ENCODE data around the gene GABRG3. TPM values are rescaled to one million over a fixed set of nuclear protein-coding genes. Genes with fewer than 3 reads are reported as not detected.

Gene GABRG3
- total RNA-seq, 1 donor from 2014 or later: not detected

DNA sequence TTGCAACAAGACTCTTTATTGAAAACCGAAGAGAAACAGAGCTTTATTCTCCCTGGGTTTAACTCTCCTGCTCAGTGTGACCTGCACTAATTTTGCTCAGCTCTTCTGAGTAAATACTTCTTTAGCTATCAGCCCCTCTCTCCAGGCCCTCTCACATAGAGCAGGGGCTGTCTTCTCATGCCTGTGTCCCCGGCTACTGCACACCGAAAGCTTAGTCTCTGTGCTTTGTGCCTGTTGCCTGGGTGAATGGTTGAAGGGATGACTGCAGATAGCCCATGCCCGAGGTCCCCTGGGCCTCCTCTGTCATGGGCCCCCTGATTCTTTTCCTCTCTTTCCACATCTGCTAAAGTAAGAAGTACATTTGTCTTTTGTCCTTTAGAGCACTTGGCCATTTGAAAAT, 195.9 kb downstream of the GABRG3 start:
- FAIRE-seq: no peak
- H3K36me3 ChIP-seq (ENCODE audit: control insufficient read depth, insufficient read depth, low read length): no peaks in the 10 kb centered on the region
- no peak for DNase-seq (ENCODE audit: low read depth)
- H3K27me3 ChIP-seq (ENCODE audit: control insufficient read depth, insufficient read depth, low read length): no peaks in the 10 kb centered on the region
- TF ChIP-seq, protein P1, sequence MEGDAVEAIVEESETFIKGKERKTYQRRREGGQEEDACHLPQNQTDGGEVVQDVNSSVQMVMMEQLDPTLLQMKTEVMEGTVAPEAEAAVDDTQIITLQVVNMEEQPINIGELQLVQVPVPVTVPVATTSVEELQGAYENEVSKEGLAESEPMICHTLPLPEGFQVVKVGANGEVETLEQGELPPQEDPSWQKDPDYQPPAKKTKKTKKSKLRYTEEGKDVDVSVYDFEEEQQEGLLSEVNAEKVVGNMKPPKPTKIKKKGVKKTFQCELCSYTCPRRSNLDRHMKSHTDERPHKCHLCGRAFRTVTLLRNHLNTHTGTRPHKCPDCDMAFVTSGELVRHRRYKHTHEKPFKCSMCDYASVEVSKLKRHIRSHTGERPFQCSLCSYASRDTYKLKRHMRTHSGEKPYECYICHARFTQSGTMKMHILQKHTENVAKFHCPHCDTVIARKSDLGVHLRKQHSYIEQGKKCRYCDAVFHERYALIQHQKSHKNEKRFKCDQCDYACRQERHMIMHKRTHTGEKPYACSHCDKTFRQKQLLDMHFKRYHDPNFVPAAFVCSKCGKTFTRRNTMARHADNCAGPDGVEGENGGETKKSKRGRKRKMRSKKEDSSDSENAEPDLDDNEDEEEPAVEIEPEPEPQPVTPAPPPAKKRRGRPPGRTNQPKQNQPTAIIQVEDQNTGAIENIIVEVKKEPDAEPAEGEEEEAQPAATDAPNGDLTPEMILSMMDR (IDR thresholded peaks at IDR 0.05; ENCODE audit: insufficient read depth, low read length, severe bottlenecking): no peak
- H3K4me3 ChIP-seq (ENCODE audit: low read depth, low read length): no peak overlapping the region

DNA sequence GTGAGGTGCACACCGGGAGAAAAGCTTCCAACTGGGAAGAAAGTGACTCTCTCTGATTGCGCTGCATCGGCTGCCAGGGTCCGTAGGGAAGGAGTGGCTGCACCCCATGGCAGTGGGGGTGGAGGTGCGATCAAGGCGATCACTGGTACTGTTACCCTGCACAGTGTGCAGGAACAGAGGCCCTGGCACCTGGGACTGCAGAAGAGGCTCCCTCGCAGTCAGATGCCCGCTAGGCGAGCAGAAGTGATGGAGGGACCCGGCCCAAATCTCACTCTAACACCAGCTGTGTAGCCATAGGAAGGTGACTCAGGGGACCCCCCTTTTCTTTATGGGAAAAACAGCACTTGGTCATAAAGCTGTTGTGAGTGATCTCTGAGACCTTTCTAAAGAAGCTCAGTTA, 196.8 kb downstream of the GABRG3 start:
- TF ChIP-seq, protein P1 (IDR thresholded peaks at IDR 0.05; ENCODE audit: insufficient read depth, low read length, severe bottlenecking): no peak
- Histone ChIP-seq H3K27me3 (ENCODE audit: control insufficient read depth, insufficient read depth, low read length) (no peaks in the 10 kb centered on the region), H3K36me3 (ENCODE audit: control insufficient read depth, insufficient read depth, low read length) (no peaks in the 10 kb centered on the region), H3K4me3 (ENCODE audit: low read depth, low read length) (no peak overlapping the region)
- FAIRE-seq (no peak), DNase-seq (ENCODE audit: low read depth) (no peak)

DNA sequence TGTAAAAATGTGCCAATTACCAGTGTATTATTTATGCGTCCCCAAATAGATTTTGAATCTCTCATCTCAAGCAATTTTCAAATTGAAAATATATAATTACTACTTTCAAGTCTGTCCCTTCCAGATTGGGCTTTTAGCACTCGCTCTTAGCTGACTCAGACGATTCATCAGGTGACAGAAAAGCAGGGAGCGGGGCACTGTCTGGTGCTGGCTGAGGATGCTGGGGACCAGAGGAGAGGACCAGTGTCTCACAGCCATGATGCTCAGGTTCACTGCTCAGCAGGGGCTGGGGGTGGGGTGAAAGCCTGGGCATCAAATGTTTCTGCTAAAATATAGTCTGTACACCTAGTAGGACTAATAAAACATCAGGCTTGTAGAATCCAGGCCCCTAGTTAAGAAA, 199.9 kb downstream of the GABRG3 start:
- FAIRE-seq (no peak), DNase-seq (ENCODE audit: low read depth) (no peak)
- no peak overlapping the region for H3K4me3 ChIP-seq (ENCODE audit: low read depth, low read length)
- no peaks in the 10 kb centered on the region for H3K27me3 ChIP-seq (ENCODE audit: control insufficient read depth, insufficient read depth, low read length)
- TF ChIP-seq, protein P1 (IDR thresholded peaks at IDR 0.05; ENCODE audit: insufficient read depth, low read length, severe bottlenecking): no peak
- no peaks in the 10 kb centered on the region for H3K36me3 ChIP-seq (ENCODE audit: control insufficient read depth, insufficient read depth, low read length)

DNA sequence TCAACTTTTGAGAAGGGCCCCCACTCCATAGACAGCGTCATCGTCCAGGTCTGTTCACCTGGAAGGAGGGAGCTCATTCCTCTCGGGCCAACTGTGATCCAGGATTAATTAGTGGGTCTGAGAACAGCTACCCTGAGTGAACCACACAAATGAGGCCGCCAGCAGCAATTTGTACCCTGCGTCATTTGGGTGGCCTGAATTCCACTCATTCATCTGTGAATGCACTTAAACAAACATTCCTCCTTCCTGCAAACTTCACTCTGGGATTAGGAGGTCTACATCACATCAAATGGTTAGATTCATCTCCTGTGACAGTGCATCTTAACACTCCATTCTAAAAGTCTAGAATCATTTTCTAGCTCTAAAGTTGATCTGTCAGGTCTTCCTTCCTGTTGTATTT, 201.8 kb downstream of the GABRG3 start:
- Histone ChIP-seq H3K36me3 (ENCODE audit: control insufficient read depth, insufficient read depth, low read length) (no peaks in the 10 kb centered on the region), H3K4me3 (ENCODE audit: low read depth, low read length) (no peak overlapping the region), H3K27me3 (ENCODE audit: control insufficient read depth, insufficient read depth, low read length) (no peaks in the 10 kb centered on the region)
- DNase-seq (ENCODE audit: low read depth) (no peak), FAIRE-seq (no peak)
- TF ChIP-seq, protein P1 (IDR thresholded peaks at IDR 0.05; ENCODE audit: insufficient read depth, low read length, severe bottlenecking): no peak

DNA sequence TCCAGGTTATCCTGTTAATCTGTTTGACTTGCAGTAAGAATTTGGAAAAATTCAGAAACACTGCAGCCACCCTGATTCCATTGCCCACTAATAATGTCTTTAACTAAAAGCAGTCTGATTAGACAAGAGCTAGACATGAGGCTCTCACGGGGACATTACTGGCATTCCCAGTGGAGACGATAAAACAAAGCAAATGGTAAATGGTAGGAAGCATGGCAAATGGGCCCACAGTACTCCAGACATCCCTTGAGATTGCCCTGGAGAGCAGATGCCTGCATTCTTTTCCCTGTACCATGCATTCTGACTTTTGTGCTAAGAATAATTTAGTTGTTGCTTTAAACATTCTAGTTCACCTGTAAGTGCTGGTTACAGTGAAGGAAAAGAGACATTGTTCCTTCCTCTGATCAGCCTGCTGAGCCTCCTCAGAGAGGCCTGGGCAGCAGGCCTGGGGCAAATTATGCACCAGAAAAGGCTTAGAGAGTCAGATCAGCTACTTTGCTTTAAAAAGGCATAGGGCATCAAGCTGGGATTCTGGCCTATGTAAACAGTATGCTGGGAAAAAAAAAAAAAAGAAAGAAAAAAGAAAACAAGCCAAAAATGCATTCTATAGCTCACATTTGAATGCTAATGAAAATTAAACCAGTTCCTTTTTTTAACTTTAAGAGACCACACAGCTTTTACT, 204.6 kb downstream of the GABRG3 start:
- no peak for DNase-seq (ENCODE audit: low read depth)
- Histone ChIP-seq H3K4me3 (ENCODE audit: low read depth, low read length) (no peak overlapping the region), H3K27me3 (ENCODE audit: control insufficient read depth, insufficient read depth, low read length) (no peaks in the 10 kb centered on the region), H3K36me3 (ENCODE audit: control insufficient read depth, insufficient read depth, low read length) (no peaks in the 10 kb centered on the region)
- TF ChIP-seq, protein P1 (IDR thresholded peaks at IDR 0.05; ENCODE audit: insufficient read depth, low read length, severe bottlenecking): no peak
- no peak for FAIRE-seq
